Measurements from ENCODE around the gene CYTH1.
"Not testable (repeated sequence)": the region's sequence is repeated elsewhere in the genome, so short reads cannot be mapped to it uniquely, and the experiment has no call there.

The CYTH1 gene

DNA sequence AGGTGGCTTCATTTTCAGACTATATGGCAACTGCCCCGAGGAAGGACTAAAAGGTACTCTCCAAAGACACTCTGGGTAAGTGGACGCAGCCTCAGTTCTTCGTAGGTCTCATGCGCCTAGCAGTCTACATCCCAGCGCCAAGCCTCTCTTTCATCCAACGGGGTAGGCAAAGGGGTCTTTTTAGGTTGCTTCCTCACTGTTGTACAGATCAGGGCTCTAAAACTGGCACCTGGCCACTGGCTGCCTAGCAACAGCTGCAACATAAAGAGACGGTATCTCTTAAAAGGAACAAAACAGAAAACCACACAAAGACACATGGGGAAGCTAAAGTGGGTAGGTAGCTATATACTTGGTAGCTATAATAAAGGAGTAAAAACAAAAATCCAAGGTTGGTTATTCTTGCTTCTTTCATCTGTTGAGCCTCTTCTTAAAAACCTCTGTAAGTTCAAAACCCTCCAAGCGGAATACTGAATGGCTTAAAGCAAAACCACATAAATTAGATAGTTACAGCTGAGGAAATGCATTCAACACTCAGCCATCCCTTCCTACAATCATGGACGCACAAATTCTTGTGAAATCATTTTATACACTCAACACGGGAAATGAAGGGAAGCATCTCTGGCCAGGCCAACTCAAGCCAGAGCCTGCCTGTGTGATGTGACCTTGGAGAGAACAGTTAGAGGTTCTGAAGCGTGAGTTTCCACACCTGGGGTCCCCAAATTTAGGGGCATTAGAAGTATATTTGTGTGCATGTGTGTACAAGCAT is 22.7 kb downstream of the CYTH1 start:
- DNase-seq, result peak; percentile 84 to 86

GRCh38 chr17:78753316-78754250 is 28.5 kb downstream of the CYTH1 start:
- DNase-seq, result peak; percentile 43 to 50

GRCh38 chr17:78751447-78752161 is 30.5 kb downstream of the CYTH1 start:
- no peak for DNase-seq

DNA sequence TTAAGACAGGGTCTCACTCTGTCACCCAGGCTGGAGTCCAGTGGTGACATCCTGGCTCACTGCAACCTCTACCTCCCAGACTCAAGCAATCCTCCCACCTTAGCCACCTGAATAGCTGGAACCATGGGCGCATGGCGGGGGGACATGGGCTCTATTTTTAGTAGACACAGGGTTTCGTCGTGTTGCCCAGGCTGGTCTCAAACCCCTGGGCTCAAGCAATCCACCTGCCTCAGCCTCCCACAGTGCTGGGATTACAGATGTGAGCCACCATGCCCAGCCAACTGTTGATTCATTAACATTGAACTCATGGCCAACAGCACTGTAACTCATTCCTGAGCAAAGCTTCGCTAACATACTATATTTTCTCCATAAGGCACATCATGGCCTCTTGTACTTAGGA is 31.1 kb downstream of the CYTH1 start:
- DNase-seq, result not testable (repeated sequence)

DNA sequence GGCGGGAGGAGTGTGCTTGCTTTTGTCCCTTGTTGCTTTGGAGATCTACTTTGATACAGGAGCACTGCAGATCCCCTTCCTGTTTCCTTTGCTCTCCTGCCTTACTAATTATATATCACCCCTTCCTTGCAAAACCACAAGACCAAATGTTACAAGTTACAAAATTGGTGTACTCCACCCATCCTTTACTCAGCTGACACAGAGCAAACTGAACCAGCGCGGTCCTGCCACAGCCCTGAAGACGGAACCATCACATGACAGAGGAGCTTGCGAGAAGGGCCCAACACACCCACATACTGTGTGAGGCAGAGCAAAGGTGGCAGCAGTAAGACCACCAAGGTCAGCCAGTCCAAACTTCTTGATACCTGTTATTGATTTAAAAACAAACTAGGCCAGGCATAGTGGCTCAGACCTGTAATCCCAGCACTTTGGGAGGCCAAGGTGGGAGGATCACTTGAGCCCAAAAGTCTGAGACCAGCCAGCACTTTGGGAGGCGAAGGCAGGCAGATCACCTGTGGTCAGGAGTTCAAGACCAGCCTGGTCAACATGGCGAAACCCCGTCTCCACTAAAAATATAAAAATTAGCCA is 33.2 kb downstream of the CYTH1 start:
- peak; percentile 83 to 88 for DNase-seq

DNA sequence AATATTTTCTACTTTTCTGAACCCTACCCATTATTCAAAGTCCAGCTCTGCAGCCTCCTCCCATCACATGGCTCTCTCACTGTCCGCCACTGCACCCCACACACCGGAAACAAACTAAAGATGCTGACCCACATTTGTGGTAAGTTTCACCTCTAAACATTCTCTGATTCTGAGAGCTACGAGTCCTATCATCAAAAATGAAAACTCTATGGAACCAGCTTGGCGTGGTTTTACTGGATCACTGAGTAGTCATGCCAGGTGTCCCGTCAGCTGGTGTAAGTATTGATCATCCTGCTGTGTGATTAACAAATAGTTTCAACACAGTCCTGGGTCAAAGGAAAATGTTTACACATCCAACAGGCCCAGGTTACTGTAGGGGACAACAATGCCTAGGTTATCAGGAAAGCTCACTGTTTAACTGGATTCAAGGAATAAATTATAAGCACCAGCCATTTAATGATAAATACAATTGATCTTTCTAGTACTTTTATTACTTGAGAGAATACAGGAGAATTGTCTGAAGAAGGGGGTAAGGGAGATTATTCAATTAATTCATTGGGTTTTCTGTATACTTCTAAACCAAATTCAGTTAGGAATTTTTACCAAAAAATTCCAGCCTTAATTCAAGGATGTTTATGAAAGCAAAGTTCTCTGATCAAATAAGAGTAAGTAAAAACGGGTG is 33.9 kb downstream of the CYTH1 start:
- DNase-seq, result peak; percentile 27 to 57

DNA sequence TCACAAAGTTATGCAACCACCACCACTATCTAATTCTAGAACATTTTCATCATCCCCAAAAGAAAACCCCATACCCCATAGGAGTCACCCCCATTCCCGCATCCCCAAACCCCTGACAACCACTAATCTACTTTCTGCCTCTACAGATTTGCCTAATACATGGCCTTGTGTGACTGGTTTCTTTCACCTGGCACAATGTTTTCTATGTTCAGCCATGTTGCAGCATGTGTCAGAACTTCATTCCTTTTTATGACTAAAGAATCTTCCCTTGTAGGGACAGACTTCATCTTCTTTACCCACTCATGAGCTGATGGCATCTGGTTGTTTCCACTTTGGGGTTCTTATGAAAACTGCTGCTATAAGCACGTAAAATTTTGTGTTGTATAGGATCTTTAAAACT is 34.6 kb downstream of the CYTH1 start:
- no peak for DNase-seq

GRCh38 chr17:78746949-78747269 is 35.2 kb downstream of the CYTH1 start:
- no peak for DNase-seq

DNA sequence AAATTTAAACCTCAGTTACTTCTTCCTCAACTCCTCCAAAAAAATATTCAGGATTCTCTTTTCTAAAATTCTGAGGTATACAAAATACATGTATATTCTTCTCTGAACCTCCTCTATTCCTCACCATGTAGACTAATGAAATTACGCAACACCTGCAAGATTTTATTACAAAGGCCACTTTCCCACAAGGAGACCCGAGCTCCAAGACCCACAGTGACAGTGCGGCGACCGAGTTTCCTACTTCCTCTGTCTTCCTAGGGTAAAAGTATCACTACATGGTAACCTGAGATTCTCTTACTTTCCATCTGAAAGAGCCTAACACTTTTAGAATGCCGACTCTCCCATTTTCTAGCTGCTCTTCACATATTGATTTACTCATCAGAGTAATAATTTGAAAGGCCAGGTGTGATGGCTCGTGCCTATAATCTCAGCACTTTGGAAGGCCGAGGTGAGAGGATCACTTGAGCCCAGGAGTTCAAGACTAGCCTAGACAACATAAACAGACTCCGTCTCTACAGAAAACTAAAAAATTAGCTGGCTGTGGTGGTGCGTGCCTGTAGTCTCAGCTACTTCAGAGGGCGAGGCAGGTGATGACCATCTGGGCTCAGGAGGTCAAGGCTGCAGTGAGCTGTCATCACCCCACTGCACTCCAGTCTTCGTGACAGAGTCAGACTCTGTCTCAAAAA is 35.7 kb downstream of the CYTH1 start:
- DNase-seq, result no peak

- DNase-seq, result peak; percentile 36 to 70
Observed at GRCh38 chr17:78745407-78746088, 36.5 kb downstream of the CYTH1 start.

- DNase-seq, result no peak
Observed at GRCh38 chr17:78742901-78743300, 39.2 kb downstream of the CYTH1 start.

GRCh38 chr17:78741644-78742284 is 40.3 kb downstream of the CYTH1 start:
- no peak for DNase-seq

GRCh38 chr17:78739331-78739931 is 42.6 kb downstream of the CYTH1 start:
- DNase-seq, result no peak

DNA sequence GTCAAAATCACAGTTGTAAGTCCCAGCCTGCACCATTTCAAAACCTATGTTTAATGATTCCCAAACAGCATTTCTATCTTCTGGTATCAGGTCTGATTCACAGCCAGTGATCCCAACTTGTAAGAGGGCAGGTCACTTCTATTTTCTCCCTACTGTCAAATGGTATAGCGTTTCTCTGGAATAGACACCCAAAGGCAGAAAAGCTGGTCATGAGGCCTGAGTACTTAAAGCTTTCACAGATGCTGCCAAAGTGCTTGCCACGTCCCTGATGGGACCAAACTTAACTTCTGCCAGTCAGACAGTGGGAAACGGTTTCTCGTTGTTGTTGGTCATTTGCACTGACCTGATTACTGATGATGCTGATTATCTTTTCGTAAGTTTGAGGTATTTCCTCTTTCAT is 43.4 kb downstream of the CYTH1 start:
- DNase-seq, result no peak

DNA sequence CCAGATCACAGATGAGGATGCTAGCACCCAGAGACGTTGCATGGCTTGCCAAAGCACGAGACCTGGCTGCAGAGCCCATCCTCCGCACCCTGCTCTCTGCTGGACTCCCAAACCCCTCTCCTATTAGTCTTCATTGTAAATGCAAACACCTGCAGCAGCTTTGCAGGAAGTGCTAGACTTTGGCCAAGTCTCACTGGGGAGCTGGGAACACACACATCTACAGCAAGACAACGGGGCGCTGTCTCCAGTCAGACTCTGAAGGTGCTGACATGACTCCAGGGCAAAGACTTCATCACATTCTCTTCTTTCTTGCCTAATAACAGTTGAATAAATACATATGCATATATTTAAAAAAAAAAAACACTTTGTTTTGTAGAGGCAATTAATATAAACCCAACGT is 43.8 kb downstream of the CYTH1 start:
- no peak for DNase-seq

- DNase-seq, result no peak
Observed at GRCh38 chr17:78737332-78737731, 44.7 kb downstream of the CYTH1 start.

GRCh38 chr17:78736526-78737079 is 45.5 kb downstream of the CYTH1 start:
- peak; percentile 75 to 81 for DNase-seq

DNA sequence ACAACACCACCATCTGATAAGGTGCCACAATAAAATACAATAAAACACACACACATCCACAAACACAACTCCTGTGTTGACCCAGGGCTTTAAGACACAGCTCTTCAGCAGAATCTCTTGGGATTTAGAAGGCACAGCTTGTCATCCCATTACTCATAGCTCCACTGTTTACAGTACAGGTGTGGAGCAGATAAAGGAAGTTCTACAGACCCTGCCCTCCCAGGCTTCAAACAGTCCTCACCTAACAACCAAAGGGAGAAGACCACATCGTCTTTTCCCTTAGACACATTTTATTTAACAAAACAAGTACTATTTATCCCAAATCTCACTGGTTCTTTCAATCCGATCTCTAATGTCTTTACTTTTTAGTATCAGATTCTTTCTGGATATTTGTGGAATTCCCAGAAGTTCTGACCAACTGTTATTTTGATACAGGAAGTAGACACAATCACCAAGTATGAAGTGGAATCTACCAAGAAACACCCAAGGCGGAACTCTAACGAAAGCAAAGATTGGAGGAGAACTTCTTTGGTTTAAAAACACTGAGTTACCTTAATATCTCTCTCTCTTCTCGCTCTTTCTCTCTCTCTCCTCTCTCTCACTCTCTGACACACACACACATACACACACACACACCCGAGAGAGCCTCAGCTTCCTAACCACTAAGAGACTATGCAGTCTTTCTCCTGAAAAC is 46.1 kb downstream of the CYTH1 start:
- DNase-seq, result peak; percentile 38 to 65

All from CD4-positive, alpha-beta T cell treated with Interferon alpha-2 for 1 hour (primary cell).